Measurements from ENCODE around the gene MAP7D2. TPM values are rescaled to one million over a fixed set of nuclear protein-coding genes. Genes with fewer than 3 reads are reported as not detected.

Gene MAP7D2
- total and polyA plus RNA-seq, 9 of the 15 experiments (the other 6 are each of a cell fraction or from before 2014, with no cell fraction given): 0.01 to 0.04 (median 0.03) TPM; not detected in 4

DNA sequence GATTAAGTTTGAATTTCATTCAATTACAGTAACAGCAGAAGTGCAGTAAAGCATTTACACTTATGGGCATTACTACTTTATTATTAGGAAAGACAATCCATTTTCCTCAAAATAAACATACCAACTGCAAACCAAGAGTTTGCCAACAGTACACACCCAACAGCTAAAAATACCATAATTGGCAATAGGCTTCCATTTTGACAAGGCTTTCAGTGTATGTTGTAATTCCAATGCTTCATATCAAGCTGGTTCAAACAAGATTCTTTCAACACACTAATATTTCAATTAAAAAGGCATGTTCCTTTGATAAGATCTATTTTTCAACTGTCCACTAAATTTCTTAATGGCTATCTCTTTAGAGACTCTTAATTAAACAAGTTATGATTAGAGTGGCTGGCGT, 12.8 kb upstream of the MAP7D2 start:
- TF ChIP-seq, protein P1, sequence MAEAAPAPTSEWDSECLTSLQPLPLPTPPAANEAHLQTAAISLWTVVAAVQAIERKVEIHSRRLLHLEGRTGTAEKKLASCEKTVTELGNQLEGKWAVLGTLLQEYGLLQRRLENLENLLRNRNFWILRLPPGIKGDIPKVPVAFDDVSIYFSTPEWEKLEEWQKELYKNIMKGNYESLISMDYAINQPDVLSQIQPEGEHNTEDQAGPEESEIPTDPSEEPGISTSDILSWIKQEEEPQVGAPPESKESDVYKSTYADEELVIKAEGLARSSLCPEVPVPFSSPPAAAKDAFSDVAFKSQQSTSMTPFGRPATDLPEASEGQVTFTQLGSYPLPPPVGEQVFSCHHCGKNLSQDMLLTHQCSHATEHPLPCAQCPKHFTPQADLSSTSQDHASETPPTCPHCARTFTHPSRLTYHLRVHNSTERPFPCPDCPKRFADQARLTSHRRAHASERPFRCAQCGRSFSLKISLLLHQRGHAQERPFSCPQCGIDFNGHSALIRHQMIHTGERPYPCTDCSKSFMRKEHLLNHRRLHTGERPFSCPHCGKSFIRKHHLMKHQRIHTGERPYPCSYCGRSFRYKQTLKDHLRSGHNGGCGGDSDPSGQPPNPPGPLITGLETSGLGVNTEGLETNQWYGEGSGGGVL (CRISPR knock-in tag; IDR thresholded peaks at IDR 0.05): no peak
- no peak for TF ChIP-seq ZNF282 (CRISPR knock-in tag; IDR thresholded peaks at IDR 0.05)
- no peak for TF ChIP-seq TGIF2 (CRISPR knock-in tag; IDR thresholded peaks at IDR 0.05)
- TF ChIP-seq SMARCB1 (IDR thresholded peaks at IDR 0.05; ENCODE audit: insufficient read length, low read depth): no peak
- TF ChIP-seq ZNF140 (CRISPR knock-in tag; IDR thresholded peaks at IDR 0.05): no peak
- no peak for DNase-seq (ENCODE audit: extremely low read depth in 1 of 4, low spot score in 3 of 4)
- Histone ChIP-seq H3K79me2 (ENCODE audit: control insufficient read depth, insufficient read depth, low read length) (no peaks in the 10 kb centered on the region; the same call in 2 of the 3 replicates), H3K27me3 (ENCODE audit: control insufficient read depth in 2 of 2, insufficient read depth in 2 of 2, low read length in 2 of 2) (no peaks in the 10 kb centered on the region), H3K4me2 (ENCODE audit: insufficient read depth, low read length) (no peak overlapping the region), H3K9ac (ENCODE audit: insufficient read depth in 1 of 2, low read depth in 2 of 2, low read length in 2 of 2) (no peak overlapping the region), H3K9me1 (ENCODE audit: control insufficient read depth, insufficient read depth, low read length) (no peaks in the 10 kb centered on the region), H3K27ac (ENCODE audit: extremely low read depth, low read depth, low read length) (no peak overlapping the region), H3K36me3 (ENCODE audit: control insufficient read depth, insufficient read depth, low read length) (peaks cover 73% of the 10 kb centered on the region), H3K9me3 (replicated peaks; ENCODE audit: control insufficient read depth, insufficient read depth, low read depth, low read length) (no peaks in the 10 kb centered on the region), H2AFZ (ENCODE audit: low read depth, low read length) (no peak overlapping the region), H3K4me1 (replicated peaks in 1 of 2; ENCODE audit: control insufficient read depth in 2 of 2, insufficient read depth in 2 of 2, low read length in 2 of 2) (peaks cover 0 to 3% of the 10 kb centered on the region in 2 experiments; a peak in 2 of 5 replicates), H4K20me1 (replicated peaks; ENCODE audit: control insufficient read depth, insufficient read depth, low read length) (no peaks in the 10 kb centered on the region), H3K4me3 (no peak overlapping the region)
- ChIA-PET CTCF (ENCODE audit: low intra/inter-chr PET ratio) (no interaction called here), POLR2A (interaction anchor here (1.8 kb wide), 1 partner anchor 10 kb away, joined by 6 read pairs; no protein-coding TSS in a partner anchor)
- no TSS peak for BruUV-seq (replicated peaks)
- 83% methylated on average over 1 of the region's 1 CpG for WGBS (ENCODE audit: insufficient coverage, low coverage, missing lambda C conversion rate)
- no peak for FAIRE-seq
- no peak for ATAC-seq
- in situ Hi-C loops (cut with MboI): no loop called here
- intact Hi-C loops (cut with micrococcal nuclease): no loop called here
